ENCODE measurements around the gene PLA2G6. TPM values are rescaled to one million over a fixed set of nuclear protein-coding genes. Genes with fewer than 3 reads are reported as not detected.

Gene PLA2G6
- 17.0 TPM for total RNA-seq
- long read RNA-seq, partial matches to known transcripts: 0 of 2 reads
- long read RNA-seq, other reads (novel, unspliced or antisense): 2 of 2 reads

GRCh38 chr22:38181453-38182200, at the start of gene PLA2G6:
PLA2G6 (minus strand) TSS chr22:38181830; CDS start chr22:38169426, 12,404 bp downstream.
- peak; percentile 99 for DNase-seq
- ATAC-seq: peak; percentile 96
- intact Hi-C loops (cut with micrococcal nuclease): no loop called here

- no peak for ATAC-seq
- intact Hi-C loops (cut with micrococcal nuclease): no loop called here
- no peak for DNase-seq
Measured at GRCh38 chr22:38230916-38231315, 49.3 kb upstream of the PLA2G6 start.

GRCh38 chr22:38230108-38230825, 48.6 kb upstream of the PLA2G6 start:
- intact Hi-C loops (cut with micrococcal nuclease): no loop called here
- ATAC-seq: peak; percentile 49
- peak; percentile 71 for DNase-seq

- peak; percentile 57 for ATAC-seq
- intact Hi-C loops (cut with micrococcal nuclease): no loop called here
Measured at GRCh38 chr22:38228873-38229740, 47.5 kb upstream of the PLA2G6 start.

GRCh38 chr22:38228326-38228872, 46.8 kb upstream of the PLA2G6 start:
- ATAC-seq: no peak
- no peak for DNase-seq
- intact Hi-C loops (cut with micrococcal nuclease): no loop called here

More at GRCh38 chr22:38228873-38229740, 47.5 kb upstream of the PLA2G6 start:
- DNase-seq: peak; percentile 63

GRCh38 chr22:38226853-38227649, 45.4 kb upstream of the PLA2G6 start:
- DNase-seq: no peak
- intact Hi-C loops (cut with micrococcal nuclease): no loop called here
- ATAC-seq: no peak

GRCh38 chr22:38223289-38223960, 41.8 kb upstream of the PLA2G6 start:
- DNase-seq (no peak), ATAC-seq (no peak)
- intact Hi-C loops (cut with micrococcal nuclease): no loop called here

GRCh38 chr22:38222797-38223119, 41.1 kb upstream of the PLA2G6 start:
- intact Hi-C loops (cut with micrococcal nuclease): no loop called here
- ATAC-seq: no peak
- DNase-seq: no peak

GRCh38 chr22:38221908-38222796, 40.5 kb upstream of the PLA2G6 start:
- DNase-seq: no peak
- intact Hi-C loops (cut with micrococcal nuclease): no loop called here
- no peak for ATAC-seq

GRCh38 chr22:38221407-38221806, 39.8 kb upstream of the PLA2G6 start:
- no peak for ATAC-seq
- no peak for DNase-seq
- intact Hi-C loops (cut with micrococcal nuclease): no loop called here

- DNase-seq (no peak), ATAC-seq (no peak)
- intact Hi-C loops (cut with micrococcal nuclease): no loop called here
Measured at GRCh38 chr22:38220653-38221386, 39.2 kb upstream of the PLA2G6 start.

- peak; percentile 2 for ATAC-seq
- intact Hi-C loops (cut with micrococcal nuclease): no loop called here
- DNase-seq: no peak
Measured at GRCh38 chr22:38220163-38220562, 38.5 kb upstream of the PLA2G6 start.

- intact Hi-C loops (cut with micrococcal nuclease): no loop called here
- ATAC-seq: no peak
- DNase-seq: no peak
Measured at GRCh38 chr22:38219632-38220031, 38.0 kb upstream of the PLA2G6 start.

GRCh38 chr22:38218661-38219622, 37.3 kb upstream of the PLA2G6 start:
- ATAC-seq: peak; percentile 78
- DNase-seq: peak; percentile 81
- intact Hi-C loops (cut with micrococcal nuclease): no loop called here

All from left ventricle myocardium superior (tissue), 1 donor.